EH (cell line): ENCODE measurements around the gene CDRT4.
"Not testable (repeated sequence)": the region's sequence is repeated elsewhere in the genome, so short reads cannot be mapped to it uniquely, and the experiment has no call there.

Experiments used
- DNase-seq: peaks from one replicate; pipeline ENCODE4 v3.0.0-alpha.2; 2015; ENCODE audit warnings: low read depth

The CDRT4 gene

DNA sequence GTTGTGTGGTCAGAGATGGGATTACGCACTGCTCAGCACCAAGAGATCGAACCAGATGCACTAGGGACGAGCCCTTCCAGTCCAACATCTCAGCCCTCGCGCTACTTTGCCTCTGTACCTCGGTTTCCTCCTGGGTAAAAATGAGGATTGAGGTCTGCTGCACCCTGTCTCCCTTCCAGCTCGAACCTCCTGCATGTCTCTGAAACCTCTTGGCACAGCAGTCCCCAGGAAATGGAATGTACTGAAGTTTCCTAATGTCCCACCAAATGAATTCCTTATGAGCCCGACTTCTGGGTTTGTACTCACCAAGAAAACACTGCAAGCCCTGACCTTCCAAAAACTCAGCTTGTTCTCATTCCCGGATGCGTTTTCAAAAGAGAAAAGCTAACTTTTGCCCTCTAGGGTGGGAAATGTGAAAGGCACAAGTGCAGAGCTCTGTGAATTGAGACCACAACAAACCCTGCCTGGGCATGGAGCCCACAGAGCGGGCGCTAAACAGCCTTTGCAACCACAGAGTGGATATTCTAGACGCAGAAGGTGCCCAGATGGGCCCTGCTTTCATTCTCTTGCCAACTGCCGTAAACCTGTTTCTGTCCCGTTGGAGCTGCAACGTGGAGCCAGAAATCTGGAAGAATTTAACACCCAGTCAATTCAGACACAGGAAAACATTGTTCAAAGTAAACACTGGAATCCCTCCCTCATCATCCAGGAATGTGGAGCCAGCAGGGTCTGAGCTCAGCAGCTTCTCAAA, 10.3 kb downstream of the CDRT4 start:
- DNase-seq: peak; percentile 94

- no peak for DNase-seq
Observed at GRCh38 chr17:15456496-15456895, 10.9 kb downstream of the CDRT4 start.

GRCh38 chr17:15454346-15454745, 13.1 kb downstream of the CDRT4 start:
- no peak for DNase-seq

DNA sequence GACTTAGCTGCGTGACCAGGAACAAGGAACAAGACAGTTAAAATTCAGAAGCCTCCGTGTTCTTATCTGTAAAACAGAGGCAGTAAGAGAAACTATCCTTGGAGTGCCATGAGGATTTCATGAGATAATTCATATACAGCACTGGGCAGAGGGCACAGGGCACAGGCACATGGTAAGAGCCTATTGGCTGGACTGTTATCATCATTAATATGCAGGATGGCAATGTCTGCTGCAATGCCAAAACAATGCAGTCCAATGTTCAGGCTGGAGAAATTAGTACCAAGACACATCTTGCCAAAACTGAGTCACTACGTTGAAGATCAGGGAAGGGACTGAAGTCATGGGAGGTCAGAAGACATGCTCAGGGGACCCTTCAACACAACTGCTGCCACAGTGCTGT, 13.6 kb downstream of the CDRT4 start:
- DNase-seq: no peak

DNA sequence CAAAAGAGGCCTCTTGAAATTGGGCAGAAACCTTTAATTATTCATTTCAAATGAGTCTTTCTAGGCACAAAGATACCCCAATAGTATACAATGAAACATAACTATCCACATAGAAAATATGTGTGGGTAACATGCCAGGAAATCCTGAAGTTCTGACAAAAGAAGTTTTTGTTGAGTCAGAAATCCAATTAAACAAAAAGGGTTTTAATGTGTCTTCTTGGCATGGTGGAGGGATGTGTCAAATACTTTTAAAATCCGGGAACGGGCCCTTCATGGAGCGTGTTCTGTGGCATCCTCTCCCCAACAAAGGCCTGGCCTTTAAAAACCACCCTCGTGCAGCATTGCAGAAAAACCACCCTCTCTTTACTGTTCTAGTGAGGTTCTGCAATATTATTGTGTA, 14.2 kb downstream of the CDRT4 start:
- DNase-seq: peak; percentile 86

DNA sequence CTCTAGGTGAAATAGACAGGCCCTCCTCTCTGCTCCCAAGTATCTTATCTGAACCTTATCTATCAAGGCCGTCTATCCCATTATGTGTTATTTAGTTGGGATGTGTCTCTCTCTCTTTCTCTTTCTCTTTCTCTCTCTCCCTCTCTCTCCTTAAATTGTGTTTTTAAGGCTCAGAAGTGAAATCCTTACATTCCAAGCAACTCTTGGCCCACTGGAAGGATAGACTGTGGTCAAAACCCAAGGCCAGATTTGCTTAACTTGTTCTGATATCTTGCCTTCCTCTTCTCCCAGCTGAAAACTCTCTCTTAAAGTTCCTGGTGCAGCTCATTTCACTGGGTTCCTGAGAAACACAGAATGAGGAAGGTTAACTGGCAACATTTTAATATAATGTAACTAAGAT, 14.7 kb downstream of the CDRT4 start:
- DNase-seq: peak; percentile 59

- peak; percentile 85 for DNase-seq
Observed at GRCh38 chr17:15451680-15452079, 15.7 kb downstream of the CDRT4 start.

- DNase-seq: no peak
Observed at GRCh38 chr17:15448580-15448956, 18.9 kb downstream of the CDRT4 start.

- no peak for DNase-seq
Observed at GRCh38 chr17:15447928-15448579, 19.4 kb downstream of the CDRT4 start.

DNA sequence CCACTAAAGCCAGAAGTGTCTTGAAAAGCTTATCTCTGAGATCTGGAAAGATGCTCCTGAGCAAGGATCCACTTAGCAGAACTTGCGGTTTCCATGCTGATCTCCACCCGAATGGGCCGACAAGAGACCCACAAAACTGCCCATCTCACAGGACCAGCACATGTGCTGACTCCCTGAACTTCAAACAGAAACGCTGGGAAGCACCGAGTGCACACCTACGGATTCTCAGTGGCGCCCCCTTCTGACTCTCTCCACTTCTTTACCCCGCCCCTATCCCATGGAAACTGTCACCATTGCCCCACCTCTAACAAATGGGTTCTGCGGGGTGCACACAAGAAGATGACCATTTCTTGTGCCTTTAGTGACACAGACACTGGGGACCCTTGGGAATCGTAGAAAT, 21.4 kb downstream of the CDRT4 start:
- DNase-seq: no peak

DNA sequence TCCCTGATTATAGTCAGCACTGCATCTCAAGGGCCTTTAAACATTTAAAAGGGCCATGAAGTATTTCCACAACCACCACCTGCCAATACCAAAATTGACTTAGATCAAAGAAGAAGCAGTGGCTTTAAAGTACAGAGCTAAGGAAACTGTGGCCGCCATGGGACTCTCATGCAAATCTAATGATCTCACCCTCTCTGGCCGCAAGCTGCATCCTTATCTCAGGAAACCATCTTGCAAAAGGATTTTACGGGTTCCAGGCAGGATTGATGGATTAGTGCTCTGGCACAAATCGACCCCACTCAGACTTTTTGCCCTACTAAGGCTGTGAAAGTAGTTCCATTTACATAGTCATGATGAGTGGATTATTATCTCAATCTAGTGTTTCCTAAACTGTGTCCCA, 22.6 kb downstream of the CDRT4 start:
- DNase-seq: peak; percentile 86

GRCh38 chr17:15442311-15443180, 24.9 kb downstream of the CDRT4 start:
- DNase-seq: no peak

- DNase-seq: peak; percentile 31
Observed at GRCh38 chr17:15441315-15441714, 26.1 kb downstream of the CDRT4 start.

DNA sequence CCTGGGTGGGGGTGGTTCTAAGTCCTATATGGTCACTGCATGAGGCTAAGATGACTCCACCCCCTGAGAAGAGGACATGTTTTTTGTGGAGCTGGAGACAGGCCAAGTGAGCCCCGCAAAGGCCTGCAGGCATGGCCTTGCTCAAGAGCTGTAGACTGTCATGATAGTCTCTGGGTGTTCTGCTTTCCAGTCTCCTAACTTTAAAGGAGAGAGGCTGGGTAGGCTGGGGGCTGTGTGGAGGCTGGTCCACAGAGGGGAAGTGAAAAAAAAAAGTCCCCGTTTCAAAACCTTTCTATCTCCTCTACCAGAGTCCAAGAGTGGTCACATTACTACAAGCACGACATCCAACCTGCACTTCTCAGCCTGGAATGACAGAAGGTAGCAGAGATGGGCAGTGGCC, 27.1 kb downstream of the CDRT4 start:
- peak; percentile 30 for DNase-seq

GRCh38 chr17:15439205-15439985, 28.0 kb downstream of the CDRT4 start:
- not testable (repeated sequence) for DNase-seq

- DNase-seq: no peak
Observed at GRCh38 chr17:15438491-15439105, 28.8 kb downstream of the CDRT4 start.

DNA sequence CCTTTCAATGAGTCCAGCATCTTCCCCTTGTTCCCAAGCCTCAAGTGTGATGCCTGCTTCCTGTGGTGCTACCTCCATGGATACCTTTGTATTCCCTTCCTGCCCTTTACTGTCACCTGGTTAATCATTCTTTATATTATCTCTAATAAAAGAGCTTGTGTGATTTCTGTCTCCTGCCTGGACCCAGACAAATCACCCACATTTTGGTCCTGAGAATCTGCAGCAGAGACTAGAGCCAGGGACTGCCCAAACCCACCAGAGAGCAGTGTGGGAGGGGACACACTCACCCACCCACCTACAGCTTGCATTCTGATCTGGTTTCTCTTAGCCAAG, 30.2 kb downstream of the CDRT4 start:
- DNase-seq: no peak

DNA sequence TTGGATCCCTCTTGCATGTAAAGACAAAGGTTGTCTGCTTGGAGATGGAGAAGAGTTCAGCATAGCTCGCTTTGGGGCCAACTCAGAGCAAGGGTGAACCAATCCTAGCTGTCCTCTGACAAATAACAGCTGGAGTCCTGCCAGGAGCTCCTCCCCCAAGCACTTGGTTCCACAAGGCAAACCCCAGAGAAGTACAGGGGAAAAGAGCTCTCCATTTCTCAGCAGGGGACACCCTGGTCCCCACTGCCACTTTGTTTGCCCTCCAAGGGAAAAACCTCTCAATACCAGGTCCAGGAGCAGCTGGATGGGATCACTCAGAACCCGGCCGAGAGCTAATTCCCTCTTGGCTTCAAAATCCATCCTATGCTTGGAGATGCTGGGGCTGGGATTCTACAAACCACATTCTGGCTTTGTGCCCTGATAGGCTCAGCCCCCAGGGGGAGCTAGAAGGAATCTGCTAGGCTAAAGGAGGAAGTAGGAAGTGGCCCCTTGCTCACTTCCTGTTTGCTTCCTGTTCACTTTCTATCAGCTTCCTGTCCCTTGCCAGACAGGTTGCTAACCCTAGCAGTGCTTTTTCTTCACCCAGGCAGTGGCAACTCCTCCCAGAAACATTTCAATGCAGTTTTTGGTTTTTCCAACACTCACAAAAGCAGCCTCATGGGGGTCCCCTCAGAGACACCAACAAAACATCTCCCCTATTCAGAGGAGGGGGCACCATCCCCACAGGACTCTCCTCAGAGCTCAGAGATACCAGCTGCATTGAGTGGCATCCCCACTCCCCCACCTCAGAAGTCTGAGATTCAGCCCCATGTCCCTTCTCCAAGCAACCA, 30.7 kb downstream of the CDRT4 start:
- peak; percentile 47 for DNase-seq

DNA sequence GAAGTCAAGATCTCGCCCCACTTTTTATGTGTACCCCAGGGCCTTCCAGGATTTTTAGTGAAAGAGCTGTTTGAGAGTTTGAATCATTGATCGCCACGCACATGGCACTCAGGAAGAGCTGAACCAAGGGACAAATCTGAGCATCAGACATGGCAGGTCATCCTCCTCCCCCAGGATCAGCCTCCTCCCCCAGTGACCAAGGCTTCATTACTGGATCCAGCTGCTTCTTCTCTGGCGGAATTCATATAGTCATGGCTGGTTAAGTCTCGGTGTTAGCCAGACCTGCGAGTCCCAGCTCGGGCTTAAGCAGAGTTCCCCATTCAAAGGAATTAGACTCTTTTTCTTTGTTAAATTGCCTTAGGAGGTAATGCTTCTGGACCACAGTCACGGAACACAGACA, 32.5 kb downstream of the CDRT4 start:
- no peak for DNase-seq

GRCh38 chr17:15432807-15433611, 34.4 kb downstream of the CDRT4 start:
- DNase-seq: peak; percentile 38
